ENCODE data around the gene STRBP. TPM values are rescaled to one million over a fixed set of nuclear protein-coding genes. Genes with fewer than 3 reads are reported as not detected.
"Not testable (repeated sequence)": the region's sequence is repeated elsewhere in the genome, so short reads cannot be mapped to it uniquely, and the experiment has no call there.

Gene STRBP
- total and polyA plus RNA-seq, 3 donors from 2014 or later, result 47.8 to 102 (median 66.5) TPM

GRCh38 chr9:123253204-123253603 is 15.2 kb downstream of the STRBP start:
- WGBS, 2 donors, result 55 to 85% methylated on average over 1 of the region's 1 CpG
- intact Hi-C loops (cut with DNase I; ENCODE audit: low total_unique reads), result no loop called here
- DNase-seq, result no peak
- no peaks in the 10 kb centered on the region for H3K36me3 ChIP-seq (ENCODE audit: low read depth, missing control alignments)
- H3K9me3 ChIP-seq, result no peaks in the 10 kb centered on the region
- no peaks in the 10 kb centered on the region for H3K27me3 ChIP-seq
- no peaks in the 10 kb centered on the region for H3K4me1 ChIP-seq
- TF ChIP-seq, protein P1, sequence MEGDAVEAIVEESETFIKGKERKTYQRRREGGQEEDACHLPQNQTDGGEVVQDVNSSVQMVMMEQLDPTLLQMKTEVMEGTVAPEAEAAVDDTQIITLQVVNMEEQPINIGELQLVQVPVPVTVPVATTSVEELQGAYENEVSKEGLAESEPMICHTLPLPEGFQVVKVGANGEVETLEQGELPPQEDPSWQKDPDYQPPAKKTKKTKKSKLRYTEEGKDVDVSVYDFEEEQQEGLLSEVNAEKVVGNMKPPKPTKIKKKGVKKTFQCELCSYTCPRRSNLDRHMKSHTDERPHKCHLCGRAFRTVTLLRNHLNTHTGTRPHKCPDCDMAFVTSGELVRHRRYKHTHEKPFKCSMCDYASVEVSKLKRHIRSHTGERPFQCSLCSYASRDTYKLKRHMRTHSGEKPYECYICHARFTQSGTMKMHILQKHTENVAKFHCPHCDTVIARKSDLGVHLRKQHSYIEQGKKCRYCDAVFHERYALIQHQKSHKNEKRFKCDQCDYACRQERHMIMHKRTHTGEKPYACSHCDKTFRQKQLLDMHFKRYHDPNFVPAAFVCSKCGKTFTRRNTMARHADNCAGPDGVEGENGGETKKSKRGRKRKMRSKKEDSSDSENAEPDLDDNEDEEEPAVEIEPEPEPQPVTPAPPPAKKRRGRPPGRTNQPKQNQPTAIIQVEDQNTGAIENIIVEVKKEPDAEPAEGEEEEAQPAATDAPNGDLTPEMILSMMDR (IDR thresholded peaks at IDR 0.05), result no peak
- no peak for TF ChIP-seq POLR2A (IDR thresholded peaks at IDR 0.05)
- no peak overlapping the region for H3K27ac ChIP-seq
- no peak overlapping the region for H3K4me3 ChIP-seq

DNA sequence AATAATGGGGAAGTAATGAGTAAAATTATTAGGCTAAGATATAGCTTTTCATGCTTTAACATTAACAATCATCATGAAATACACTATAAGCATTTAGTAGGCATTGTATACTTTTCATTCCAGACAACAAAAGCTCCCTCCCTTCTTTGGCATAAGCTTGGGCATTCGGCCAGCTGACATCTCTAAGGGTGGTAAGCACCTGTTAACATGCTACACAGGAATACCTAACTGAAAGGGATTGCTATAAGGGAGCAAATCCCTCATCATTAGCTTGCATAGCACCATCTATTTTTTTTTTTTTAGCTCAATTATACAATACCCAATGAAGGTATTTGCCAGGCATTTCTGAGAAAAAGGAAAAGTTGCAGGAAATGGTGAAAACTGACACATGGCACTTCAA is 16.6 kb downstream of the STRBP start:
- Histone ChIP-seq H3K4me3 (no peak overlapping the region), H3K4me1 (no peaks in the 10 kb centered on the region), H3K36me3 (ENCODE audit: low read depth, missing control alignments) (no peaks in the 10 kb centered on the region), H3K27me3 (no peaks in the 10 kb centered on the region), H3K9me3 (no peaks in the 10 kb centered on the region), H3K27ac (no peak overlapping the region)
- intact Hi-C loops (cut with DNase I; ENCODE audit: low total_unique reads), result no loop called here
- 70 to 73% methylated on average over 1 of the region's 1 CpG for WGBS, 2 donors
- no peak for TF ChIP-seq POLR2A (IDR thresholded peaks at IDR 0.05)
- TF ChIP-seq, protein P1 (IDR thresholded peaks at IDR 0.05), result no peak
- no peak for DNase-seq

DNA sequence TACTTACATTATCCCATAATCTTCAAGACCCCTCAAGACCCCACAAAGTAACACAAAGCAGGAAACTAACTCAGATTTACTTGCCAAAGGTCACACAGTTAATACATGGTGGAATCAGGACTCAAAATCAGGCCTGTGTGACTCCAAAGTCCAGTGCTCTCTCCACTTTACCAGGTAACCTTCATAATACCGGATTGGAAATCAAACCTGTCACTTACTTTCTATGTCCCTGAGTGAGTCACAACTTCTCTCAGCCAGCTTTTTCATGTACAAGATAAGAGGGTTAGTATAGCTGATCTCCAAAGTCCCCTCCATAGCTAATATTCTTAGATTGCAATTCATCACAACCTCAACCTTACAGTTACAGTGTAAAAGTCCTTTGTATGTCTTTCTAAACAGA is 17.1 kb downstream of the STRBP start:
- Histone ChIP-seq H3K4me1 (no peaks in the 10 kb centered on the region), H3K4me3 (no peak overlapping the region), H3K27ac (no peak overlapping the region), H3K9me3 (no peaks in the 10 kb centered on the region), H3K36me3 (ENCODE audit: low read depth, missing control alignments) (no peaks in the 10 kb centered on the region), H3K27me3 (no peaks in the 10 kb centered on the region)
- no peak for TF ChIP-seq POLR2A (IDR thresholded peaks at IDR 0.05)
- TF ChIP-seq, protein P1 (IDR thresholded peaks at IDR 0.05), result no peak
- 94 to 96% methylated on average over 1 of the region's 1 CpG for WGBS, 2 donors
- intact Hi-C loops (cut with DNase I; ENCODE audit: low total_unique reads), result no loop called here
- DNase-seq, result no peak

DNA sequence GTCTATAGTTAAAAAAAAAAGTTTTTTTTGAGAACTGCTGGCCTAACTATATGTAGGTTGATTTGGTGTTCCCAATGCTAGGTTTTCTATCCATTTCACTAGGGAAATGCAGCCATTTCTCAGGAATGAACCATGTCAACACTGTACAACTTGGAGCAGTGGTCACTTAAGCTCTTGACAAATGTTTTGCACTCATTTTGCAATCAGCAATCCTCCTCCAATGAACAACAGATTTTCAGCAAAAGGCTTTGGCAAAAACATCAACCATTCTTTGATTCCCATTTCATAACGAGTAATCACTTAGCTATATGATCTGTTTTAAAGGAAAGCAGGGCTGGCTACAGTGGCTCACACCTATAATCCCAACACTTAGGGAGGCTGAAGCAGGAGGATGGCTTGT is 17.9 kb downstream of the STRBP start:
- Histone ChIP-seq H3K36me3 (ENCODE audit: low read depth, missing control alignments) (no peaks in the 10 kb centered on the region), H3K4me3 (no peak overlapping the region), H3K27ac (no peak overlapping the region), H3K4me1 (no peaks in the 10 kb centered on the region), H3K27me3 (no peaks in the 10 kb centered on the region), H3K9me3 (no peaks in the 10 kb centered on the region)
- intact Hi-C loops (cut with DNase I; ENCODE audit: low total_unique reads), result no loop called here
- DNase-seq, result no peak
- TF ChIP-seq POLR2A (IDR thresholded peaks at IDR 0.05), result no peak
- TF ChIP-seq, protein P1 (IDR thresholded peaks at IDR 0.05), result no peak
- 81 to 94% methylated on average over 1 of the region's 1 CpG for WGBS, 2 donors

DNA sequence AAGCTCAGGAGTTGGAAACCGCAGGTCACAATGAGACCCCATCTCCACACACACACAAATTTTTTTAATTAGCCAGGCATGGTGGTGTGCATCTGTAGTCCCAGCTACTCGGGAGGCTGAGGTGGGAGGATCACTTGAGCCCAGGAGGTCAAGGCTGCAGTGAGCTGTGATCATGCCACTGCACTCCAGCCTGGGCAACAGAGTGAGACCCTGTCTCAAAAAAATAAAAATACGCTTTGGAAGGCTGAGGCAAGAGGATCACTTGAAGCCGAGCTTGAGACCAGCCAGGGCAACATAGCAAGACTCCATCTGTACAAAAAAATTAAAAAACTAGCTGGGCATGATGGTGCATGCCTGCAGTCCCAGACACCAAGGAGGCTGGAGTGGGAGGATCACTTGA is 19.2 kb downstream of the STRBP start:
- H3K4me1 ChIP-seq; H3K27me3 ChIP-seq; H3K9me3 ChIP-seq; intact Hi-C loops (cut with DNase I; ENCODE audit: low total_unique reads); H3K27ac ChIP-seq; DNase-seq; H3K36me3 ChIP-seq (ENCODE audit: low read depth, missing control alignments); H3K4me3 ChIP-seq: not testable (repeated sequence)
- 66 to 87% methylated on average over 4 of the region's 4 CpGs for WGBS, 2 donors

All from testis (tissue), 3 donors.